GM23248 (cell line): ENCODE results near the gene EME2. TPM values are rescaled to one million over a fixed set of nuclear protein-coding genes. Genes with fewer than 3 reads are reported as not detected.

Source experiments
- DNase-seq: peaks from one replicate; pipeline ENCODE4 v3.0.0-alpha.2; 2015
- H2AFZ ChIP-seq: fragments of 200-600 bp; sonication (generic); 2 replicates; pipeline ENCODE4 v1.6.1; 2016; ENCODE audit warnings: antibody characterized with exemption
- H3F3A ChIP-seq: fragments of 200-600 bp; sonication (generic); 2 replicates; pipeline ENCODE4 v1.6.1; 2016; ENCODE audit warnings: mild to moderate bottlenecking, antibody characterized with exemption, mixed run types; ENCODE audit not compliant: insufficient read depth
- H3K27ac ChIP-seq: fragments of 200-600 bp; sonication (generic); 2 replicates; pipeline ENCODE4 v1.5.1; 2016; ENCODE audit warnings: mild to moderate bottlenecking
- H3K27me3 ChIP-seq: fragments of 200-600 bp; sonication (generic); replicated peaks from 2 replicates; pipeline ENCODE4 v1.6.1; 2016; ENCODE audit warnings: mild to moderate bottlenecking; ENCODE audit not compliant: insufficient read depth
- H3K36me3 ChIP-seq: fragments of 200-600 bp; sonication (generic); 2 replicates; pipeline ENCODE4 v1.6.1; 2016; ENCODE audit warnings: low read depth, mild to moderate bottlenecking
- H3K4me1 ChIP-seq: fragments of 200-600 bp; sonication (generic); 2 replicates; pipeline ENCODE4 v1.6.1; 2016; ENCODE audit warnings: mild to moderate bottlenecking; ENCODE audit not compliant: insufficient read depth
- H3K4me2 ChIP-seq: fragments of 200-600 bp; sonication (generic); one replicate; pipeline ENCODE4 v1.6.1; 2016; ENCODE audit warnings: mild to moderate bottlenecking; ENCODE audit not compliant: unreplicated experiment
- H3K4me3 ChIP-seq: fragments of 200-600 bp; sonication (generic); 2 replicates; pipeline ENCODE4 v1.5.1; 2016; ENCODE audit warnings: mild to moderate bottlenecking
- H3K79me2 ChIP-seq: fragments of 200-600 bp; sonication (generic); 2 replicates; pipeline ENCODE4 v1.6.1; 2016; ENCODE audit warnings: mild to moderate bottlenecking; ENCODE audit not compliant: insufficient read depth
- H3K9ac ChIP-seq: fragments of 200-600 bp; sonication (generic); 2 replicates; pipeline ENCODE4 v1.6.1; 2016; ENCODE audit warnings: mild to moderate bottlenecking
- H3K9me2 ChIP-seq: fragments of 200-600 bp; sonication (generic); 2 replicates; pipeline ENCODE4 v1.6.1; 2016; ENCODE audit warnings: mixed run types, mild to moderate bottlenecking, moderate library complexity; ENCODE audit not compliant: insufficient read depth
- H3K9me3 ChIP-seq: fragments of 200-600 bp; sonication (generic); one replicate; pipeline ENCODE4 v1.6.1; 2017; ENCODE audit warnings: low read depth
- H4K20me1 ChIP-seq: fragments of 200-600 bp; sonication (generic); 2 replicates; pipeline ENCODE4 v1.6.0; 2016; ENCODE audit not compliant: insufficient read depth
- EZH2 ChIP-seq: fragments of 200-600 bp; sonication (generic); IDR thresholded peaks from 2 replicates; pipeline ENCODE4 v1.6.1; 2018; ENCODE audit warnings: antibody characterized with exemption, mild to moderate bottlenecking; ENCODE audit not compliant: insufficient read depth, poor library complexity, severe bottlenecking
- EZH2phosphoT487 ChIP-seq: fragments of 200-600 bp; sonication (generic); IDR thresholded peaks from 2 replicates; pipeline ENCODE4 v1.6.1; 2018; ENCODE audit warnings: antibody characterized with exemption, moderate library complexity, mild to moderate bottlenecking, low read depth; ENCODE audit not compliant: insufficient read depth
- WGBS, 2 experiments: methylation state at CpG; one replicate each; pipeline ENCODE4 v1.1.6; 2015 to 2017; ENCODE audit warnings: low lambda C conversion rate in 2 of 2, low coverage in 1 of 2; ENCODE audit errors: missing lambda C conversion rate in 2 of 2; 5-methylcytosine and 5-hydroxymethylcytosine counted together
- in situ Hi-C: fragments of 300-500 bp; cut with MboI; formaldehyde crosslinking; loops from 2 replicates; pipeline ENCODE4 v1.15.0; 2020
- polyA plus RNA-seq: library from polyadenylated mRNA; unstranded; fragments of >200 nt; fragmentation: Nextera tagmentation; extraction: Ambion mirVana; gene quantifications from 2 replicates; pipeline ENCODE4 v1.2.1, GENCODE V29; 2016
- total RNA-seq: library from RNA; depleted of rRNA; stranded (reverse); fragments of >200 nt; shearing (Covaris generic); gene quantifications from 2 replicates; pipeline ENCODE4 v1.2.3, GENCODE V29; 2014

The EME2 gene
- total and polyA plus RNA-seq, 2 experiments from 2014 or later, result 3.1 to 9.3 TPM

- TF ChIP-seq EZH2 (no peak), EZH2phosphoT487 (no peak)
- H3F3A ChIP-seq, result no peaks in the 10 kb centered on the region
- peaks cover 4% of the 10 kb centered on the region; the same call in 1 of the 2 replicates for H3K79me2 ChIP-seq
- H3K27me3 ChIP-seq, result no peaks in the 10 kb centered on the region
- in situ Hi-C loops, result no loop called here
- no peak overlapping the region for H3K9ac ChIP-seq
- no peak for DNase-seq
- no peak overlapping the region for H3K4me2 ChIP-seq
- no peak overlapping the region for H3K4me3 ChIP-seq
- no peaks in the 10 kb centered on the region for H4K20me1 ChIP-seq
- no peaks in the 10 kb centered on the region for H3K9me2 ChIP-seq
- peaks cover 11% of the 10 kb centered on the region for H3K4me1 ChIP-seq
- WGBS, 2 experiments, result 95 to 96% methylated on average over 21 to 22 of the region's 24 CpGs
- H3K9me3 ChIP-seq, result no peaks in the 10 kb centered on the region
- no peak overlapping the region for H2AFZ ChIP-seq
- no peaks in the 10 kb centered on the region; the same call in 1 of the 2 replicates for H3K36me3 ChIP-seq
- no peak overlapping the region for H3K27ac ChIP-seq
These were observed 28.2 kb upstream of the EME2 start for GRCh38 chr16:1744338-1744840.

- Histone ChIP-seq H3K79me2 (peaks cover 1% of the 10 kb centered on the region; the same call in 1 of the 2 replicates), H3K4me2 (no peak overlapping the region), H3K27ac (peak overlapping the region; percentile 24; the same call in 1 of the 2 replicates), H3K4me3 (no peak overlapping the region), H3K4me1 (peaks cover 11% of the 10 kb centered on the region), H3F3A (no peaks in the 10 kb centered on the region), H2AFZ (no peak overlapping the region), H3K27me3 (no peaks in the 10 kb centered on the region), H4K20me1 (no peaks in the 10 kb centered on the region), H3K9ac (no peak overlapping the region), H3K9me3 (no peaks in the 10 kb centered on the region), H3K9me2 (no peaks in the 10 kb centered on the region), H3K36me3 (no peaks in the 10 kb centered on the region; the same call in 1 of the 2 replicates)
- in situ Hi-C loops, result no loop called here
- DNase-seq, result peak; percentile 74
- TF ChIP-seq EZH2phosphoT487, result no peak
- TF ChIP-seq EZH2, result no peak
- WGBS, 2 experiments, result 73% methylated on average over 24 to 25 of the region's 25 CpGs
These were observed 27.3 kb upstream of the EME2 start for GRCh38 chr16:1745181-1745899.

GRCh38 chr16:1745900-1746692 lies 26.5 kb upstream of the EME2 start:
- Histone ChIP-seq H3K27me3 (no peaks in the 10 kb centered on the region), H3K4me1 (peaks cover 11% of the 10 kb centered on the region), H3K9ac (no peak overlapping the region), H3K4me3 (no peak overlapping the region), H4K20me1 (no peaks in the 10 kb centered on the region), H3K9me3 (no peaks in the 10 kb centered on the region), H3K4me2 (no peak overlapping the region), H3K79me2 (no peaks in the 10 kb centered on the region), H3F3A (no peaks in the 10 kb centered on the region), H2AFZ (no peak overlapping the region), H3K27ac (0 out of 2 replicates have a peak overlapping the region, but pooled peaks have one; percentile 24), H3K36me3 (peaks cover 5% of the 10 kb centered on the region; the same call in 1 of the 2 replicates), H3K9me2 (no peaks in the 10 kb centered on the region)
- DNase-seq, result no peak
- WGBS, 2 experiments, result 95 to 96% methylated on average over 28 to 29 of the region's 29 CpGs
- no peak for TF ChIP-seq EZH2
- TF ChIP-seq EZH2phosphoT487, result no peak
- in situ Hi-C loops, result no loop called here

GRCh38 chr16:1746693-1747195 lies 25.9 kb upstream of the EME2 start:
- Histone ChIP-seq H3K9me2 (no peaks in the 10 kb centered on the region), H2AFZ (no peak overlapping the region), H3K27me3 (no peaks in the 10 kb centered on the region), H3K36me3 (peaks cover 5% of the 10 kb centered on the region; the same call in 1 of the 2 replicates), H3F3A (no peaks in the 10 kb centered on the region), H3K4me2 (no peak overlapping the region), H3K4me3 (no peak overlapping the region), H3K9ac (no peak overlapping the region), H3K79me2 (no peaks in the 10 kb centered on the region), H4K20me1 (no peaks in the 10 kb centered on the region), H3K4me1 (peaks cover 11% of the 10 kb centered on the region), H3K27ac (no peak overlapping the region), H3K9me3 (no peaks in the 10 kb centered on the region)
- 95 to 96% methylated on average over 30 to 31 of the region's 31 CpGs for WGBS, 2 experiments
- TF ChIP-seq EZH2phosphoT487 (no peak), EZH2 (no peak)
- DNase-seq, result no peak
- in situ Hi-C loops, result no loop called here
